HEK293 (cell line): Measurements from ENCODE around the gene TSR3.

Experiments
- CTCF ChIA-PET: fragments of 350-600 bp; formaldehyde crosslinking; extraction: SDS; loops from one replicate; lab custom pipeline; 2021; ENCODE audit warnings: antibody characterized with exemption; lab: Yijun Ruan, JAX
- POLR2A ChIA-PET: fragments of 300-600 bp; formaldehyde crosslinking; extraction: SDS; loops from one replicate; lab custom pipeline; 2020; ENCODE audit warnings: antibody characterized with exemption, inconsistent platforms; lab: Yijun Ruan, JAX
- H3K27ac ChIP-seq: fragments of 200-500 bp; sonication (Bioruptor generic); 2 replicates; pipeline ENCODE4 v1.5.1; 2014; ENCODE audit warnings: low read depth, low read length, control low read depth, inconsistent platforms; ENCODE audit errors: extremely low read depth
- H3K36me3 ChIP-seq, 2 experiments: fragments of 200-500 bp in 1 of 2; sonication (Bioruptor generic) in 1 of 2; 1 replicate in 1 of 2; 2 replicates in 1 of 2; pipeline ENCODE4 v1.5.1; 2014 to 2017; ENCODE audit warnings: inconsistent platforms in 2 of 2, low read length in 2 of 2; ENCODE audit not compliant: control insufficient read depth in 2 of 2, insufficient read depth in 1 of 2
- H3K4me1 ChIP-seq: fragments of 200-500 bp; sonication (Bioruptor generic); 2 replicates; pipeline ENCODE4 v1.5.1; 2014; ENCODE audit warnings: mild to moderate bottlenecking, low read length, inconsistent platforms; ENCODE audit not compliant: control insufficient read depth, insufficient read depth
- H3K4me3 ChIP-seq: 2 replicates; pipeline ENCODE4 v1.5.1; 2011; ENCODE audit warnings: low read depth, mild to moderate bottlenecking, control low read depth, low read length, moderate library complexity
- H3K9me3 ChIP-seq: fragments of 200-500 bp; sonication (Bioruptor generic); 2 replicates; pipeline ENCODE4 v1.5.1; 2014; ENCODE audit warnings: low read depth, low read length, inconsistent platforms; ENCODE audit not compliant: control insufficient read depth, insufficient read depth
- YY1 ChIP-seq: fragments of 450-650 bp; formaldehyde crosslinking; IDR thresholded peaks from 2 replicates; pipeline ENCODE4 v1.5.1; 2018; ENCODE audit warnings: missing biosample characterization, missing genetic modification characterization
- YY2 ChIP-seq: fragments of 450-650 bp; formaldehyde crosslinking; IDR thresholded peaks from 2 replicates; pipeline ENCODE4 v1.5.1; 2016; ENCODE audit warnings: missing biosample characterization, missing genetic modification characterization
- ZBTB21 ChIP-seq: fragments of 450-650 bp; formaldehyde crosslinking; IDR thresholded peaks from 2 replicates; pipeline ENCODE4 v1.5.1; 2017; ENCODE audit warnings: missing biosample characterization, missing genetic modification characterization
- ZNF112 ChIP-seq: fragments of 450-650 bp; formaldehyde crosslinking; IDR thresholded peaks from 2 replicates; pipeline ENCODE4 v1.5.0; 2017; ENCODE audit warnings: missing biosample characterization, missing genetic modification characterization
- ZNF133 ChIP-seq: fragments of 450-650 bp; formaldehyde crosslinking; IDR thresholded peaks from 2 replicates; pipeline ENCODE4 v1.5.1; 2016; ENCODE audit warnings: missing biosample characterization, missing genetic modification characterization
- ZNF155 ChIP-seq: fragments of 450-650 bp; formaldehyde crosslinking; IDR thresholded peaks from 2 replicates; pipeline ENCODE4 v1.5.1; 2016; ENCODE audit warnings: missing biosample characterization, missing genetic modification characterization
- ZNF184 ChIP-seq: fragments of 450-650 bp; IDR thresholded peaks from 2 replicates; pipeline ENCODE4 v1.5.1; 2018; ENCODE audit warnings: missing biosample characterization, mild to moderate bottlenecking, missing genetic modification characterization
- ZNF223 ChIP-seq: fragments of 450-650 bp; formaldehyde crosslinking; IDR thresholded peaks from 2 replicates; pipeline ENCODE4 v1.5.1; 2016; ENCODE audit warnings: missing biosample characterization, missing genetic modification characterization
- ZNF292 ChIP-seq: fragments of 450-650 bp; formaldehyde crosslinking; IDR thresholded peaks from 2 replicates; pipeline ENCODE4 v1.5.1; 2016; ENCODE audit warnings: low read depth, missing biosample characterization, missing genetic modification characterization, borderline replicate concordance
- ZNF350 ChIP-seq: fragments of 450-650 bp; formaldehyde crosslinking; IDR thresholded peaks from 2 replicates; pipeline ENCODE4 v1.5.0; 2017; ENCODE audit warnings: missing biosample characterization, mild to moderate bottlenecking, missing genetic modification characterization
- ZNF354C ChIP-seq: fragments of 450-650 bp; formaldehyde crosslinking; IDR thresholded peaks from 2 replicates; pipeline ENCODE4 v1.5.1; 2016; ENCODE audit warnings: missing biosample characterization, missing genetic modification characterization, low read depth, borderline replicate concordance
- ZNF416 ChIP-seq: fragments of 450-650 bp; formaldehyde crosslinking; IDR thresholded peaks from 2 replicates; pipeline ENCODE4 v1.5.1; 2016; ENCODE audit warnings: missing biosample characterization, missing genetic modification characterization
- ZNF660 ChIP-seq: fragments of 450-650 bp; IDR thresholded peaks from 2 replicates; pipeline ENCODE4 v1.5.1; 2018; ENCODE audit warnings: missing biosample characterization, mild to moderate bottlenecking, missing genetic modification characterization
- TF ChIP-seq, protein P1 (sequence below): fragments of 450-650 bp; formaldehyde crosslinking; IDR thresholded peaks from 2 replicates; pipeline ENCODE4 v1.5.1; 2017; ENCODE audit warnings: missing biosample characterization, missing genetic modification characterization
- TF ChIP-seq, protein P2 (sequence below): fragments of 450-650 bp; IDR thresholded peaks from 2 replicates; pipeline ENCODE4 v1.5.1; 2018; ENCODE audit warnings: missing biosample characterization, missing genetic modification characterization
- TF ChIP-seq, protein P3 (sequence below): fragments of 450-650 bp; formaldehyde crosslinking; IDR thresholded peaks from 2 replicates; pipeline ENCODE4 v1.5.1; 2016; ENCODE audit warnings: missing biosample characterization, missing genetic modification characterization
- TF ChIP-seq, protein P4 (sequence below): fragments of 450-650 bp; formaldehyde crosslinking; IDR thresholded peaks from 2 replicates; pipeline ENCODE4 v1.5.1; 2017; ENCODE audit warnings: missing biosample characterization, missing genetic modification characterization

TSR3 gene

DNA sequence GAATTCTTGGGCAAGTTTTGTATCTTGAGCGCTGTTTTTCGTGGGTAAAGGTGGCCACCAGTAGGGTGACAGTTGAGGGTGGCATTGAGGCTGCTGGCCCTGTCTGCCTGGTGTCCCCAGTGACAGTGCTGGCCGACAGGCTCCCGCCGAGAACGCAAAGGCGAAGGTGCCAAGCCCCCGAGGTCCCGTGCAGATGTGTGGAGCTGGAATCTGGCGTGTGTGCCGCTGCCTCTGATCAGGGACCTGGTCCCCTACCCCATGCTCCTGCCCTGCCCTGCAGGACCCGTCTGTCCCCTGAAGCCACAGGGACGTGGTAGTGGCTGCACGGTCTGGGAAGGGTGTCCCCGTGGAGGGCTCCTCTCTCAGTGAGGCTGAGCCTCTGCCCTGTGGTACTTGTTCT is 38.8 kb downstream of the TSR3 start:
- H3K36me3 ChIP-seq: peaks cover 9 to 70% of the 10 kb centered on the region in 2 experiments; a peak in 2 of 3 replicates

GRCh38 chr16:1312467-1312816 is 39.2 kb downstream of the TSR3 start:
- H3K36me3 ChIP-seq: peaks cover 9 to 65% of the 10 kb centered on the region in 2 experiments; a peak in 2 of 3 replicates
- CTCF ChIA-PET: interaction anchor here (2.7 kb wide), 1 partner anchor 12 kb away, joined by 12 read pairs; no protein-coding TSS in a partner anchor
- TF ChIP-seq ZNF112 (tag by site-specific recombination): no peak
- TF ChIP-seq, protein P1, sequence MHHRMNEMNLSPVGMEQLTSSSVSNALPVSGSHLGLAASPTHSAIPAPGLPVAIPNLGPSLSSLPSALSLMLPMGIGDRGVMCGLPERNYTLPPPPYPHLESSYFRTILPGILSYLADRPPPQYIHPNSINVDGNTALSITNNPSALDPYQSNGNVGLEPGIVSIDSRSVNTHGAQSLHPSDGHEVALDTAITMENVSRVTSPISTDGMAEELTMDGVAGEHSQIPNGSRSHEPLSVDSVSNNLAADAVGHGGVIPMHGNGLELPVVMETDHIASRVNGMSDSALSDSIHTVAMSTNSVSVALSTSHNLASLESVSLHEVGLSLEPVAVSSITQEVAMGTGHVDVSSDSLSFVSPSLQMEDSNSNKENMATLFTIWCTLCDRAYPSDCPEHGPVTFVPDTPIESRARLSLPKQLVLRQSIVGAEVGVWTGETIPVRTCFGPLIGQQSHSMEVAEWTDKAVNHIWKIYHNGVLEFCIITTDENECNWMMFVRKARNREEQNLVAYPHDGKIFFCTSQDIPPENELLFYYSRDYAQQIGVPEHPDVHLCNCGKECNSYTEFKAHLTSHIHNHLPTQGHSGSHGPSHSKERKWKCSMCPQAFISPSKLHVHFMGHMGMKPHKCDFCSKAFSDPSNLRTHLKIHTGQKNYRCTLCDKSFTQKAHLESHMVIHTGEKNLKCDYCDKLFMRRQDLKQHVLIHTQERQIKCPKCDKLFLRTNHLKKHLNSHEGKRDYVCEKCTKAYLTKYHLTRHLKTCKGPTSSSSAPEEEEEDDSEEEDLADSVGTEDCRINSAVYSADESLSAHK (tag by site-specific recombination): no peak
- TF ChIP-seq ZNF292 (tag by site-specific recombination): no peak
- TF ChIP-seq, protein P2, sequence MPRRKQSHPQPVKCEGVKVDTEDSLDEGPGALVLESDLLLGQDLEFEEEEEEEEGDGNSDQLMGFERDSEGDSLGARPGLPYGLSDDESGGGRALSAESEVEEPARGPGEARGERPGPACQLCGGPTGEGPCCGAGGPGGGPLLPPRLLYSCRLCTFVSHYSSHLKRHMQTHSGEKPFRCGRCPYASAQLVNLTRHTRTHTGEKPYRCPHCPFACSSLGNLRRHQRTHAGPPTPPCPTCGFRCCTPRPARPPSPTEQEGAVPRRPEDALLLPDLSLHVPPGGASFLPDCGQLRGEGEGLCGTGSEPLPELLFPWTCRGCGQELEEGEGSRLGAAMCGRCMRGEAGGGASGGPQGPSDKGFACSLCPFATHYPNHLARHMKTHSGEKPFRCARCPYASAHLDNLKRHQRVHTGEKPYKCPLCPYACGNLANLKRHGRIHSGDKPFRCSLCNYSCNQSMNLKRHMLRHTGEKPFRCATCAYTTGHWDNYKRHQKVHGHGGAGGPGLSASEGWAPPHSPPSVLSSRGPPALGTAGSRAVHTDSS (tag by site-specific recombination): no peak
- no peak for TF ChIP-seq ZNF660 (tag by site-specific recombination)
- no peak for TF ChIP-seq YY1
- no peak for TF ChIP-seq ZNF155 (tag by site-specific recombination)
- TF ChIP-seq ZNF354C (tag by site-specific recombination): no peak
- no peak for TF ChIP-seq ZNF350
- no peak for TF ChIP-seq YY2
- TF ChIP-seq, protein P3, sequence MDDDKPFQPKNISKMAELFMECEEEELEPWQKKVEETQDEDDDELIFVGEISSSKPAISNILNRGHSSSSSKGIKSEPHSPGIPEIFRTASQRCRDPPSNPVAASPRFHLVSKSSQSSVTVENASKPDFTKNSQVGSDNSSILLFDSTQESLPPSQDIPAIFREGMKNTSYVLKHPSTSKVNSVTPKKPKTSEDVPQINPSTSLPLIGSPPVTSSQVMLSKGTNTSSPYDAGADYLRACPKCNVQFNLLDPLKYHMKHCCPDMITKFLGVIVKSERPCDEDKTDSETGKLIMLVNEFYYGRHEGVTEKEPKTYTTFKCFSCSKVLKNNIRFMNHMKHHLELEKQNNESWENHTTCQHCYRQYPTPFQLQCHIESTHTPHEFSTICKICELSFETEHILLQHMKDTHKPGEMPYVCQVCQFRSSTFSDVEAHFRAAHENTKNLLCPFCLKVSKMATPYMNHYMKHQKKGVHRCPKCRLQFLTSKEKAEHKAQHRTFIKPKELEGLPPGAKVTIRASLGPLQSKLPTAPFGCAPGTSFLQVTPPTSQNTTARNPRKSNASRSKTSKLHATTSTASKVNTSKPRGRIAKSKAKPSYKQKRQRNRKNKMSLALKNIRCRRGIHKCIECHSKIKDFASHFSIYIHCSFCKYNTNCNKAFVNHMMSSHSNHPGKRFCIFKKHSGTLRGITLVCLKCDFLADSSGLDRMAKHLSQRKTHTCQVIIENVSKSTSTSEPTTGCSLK (tag by site-specific recombination): no peak
- TF ChIP-seq, all 188 proteins: peak for 0
- peak overlapping the region; percentile 41; the same call in 1 of the 2 replicates for H3K27ac ChIP-seq
- no peak overlapping the region for H3K4me3 ChIP-seq
- POLR2A ChIA-PET: interaction anchor here (2.4 kb wide), 1 partner anchor 14 kb away, joined by 7 read pairs; no protein-coding TSS in a partner anchor
- no peaks in the 10 kb centered on the region for H3K9me3 ChIP-seq
- peaks cover 8% of the 10 kb centered on the region for H3K4me1 ChIP-seq

More for the DNA sequence above, 38.8 kb downstream of the TSR3 start:
- H3K9me3 ChIP-seq: no peaks in the 10 kb centered on the region
- TF ChIP-seq ZNF223 (no peak), ZNF184 (no peak), YY1 (no peak), ZNF416 (tag by site-specific recombination) (no peak), ZBTB21 (tag by site-specific recombination) (no peak), ZNF133 (tag by site-specific recombination) (no peak)
- TF ChIP-seq, protein P4, sequence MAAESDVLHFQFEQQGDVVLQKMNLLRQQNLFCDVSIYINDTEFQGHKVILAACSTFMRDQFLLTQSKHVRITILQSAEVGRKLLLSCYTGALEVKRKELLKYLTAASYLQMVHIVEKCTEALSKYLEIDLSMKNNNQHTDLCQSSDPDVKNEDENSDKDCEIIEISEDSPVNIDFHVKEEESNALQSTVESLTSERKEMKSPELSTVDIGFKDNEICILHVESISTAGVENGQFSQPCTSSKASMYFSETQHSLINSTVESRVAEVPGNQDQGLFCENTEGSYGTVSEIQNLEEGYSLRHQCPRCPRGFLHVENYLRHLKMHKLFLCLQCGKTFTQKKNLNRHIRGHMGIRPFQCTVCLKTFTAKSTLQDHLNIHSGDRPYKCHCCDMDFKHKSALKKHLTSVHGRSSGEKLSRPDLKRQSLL (tag by site-specific recombination): no peak
- TF ChIP-seq, all 188 proteins: peak for 0
- POLR2A ChIA-PET: interaction anchor here (2.4 kb wide), 1 partner anchor 13 kb away, joined by 7 read pairs; no protein-coding TSS in a partner anchor
- Histone ChIP-seq H3K27ac (0 out of 2 replicates have a peak overlapping the region, but pooled peaks have one; percentile 41), H3K4me1 (peaks cover 8% of the 10 kb centered on the region), H3K4me3 (no peak overlapping the region)
- CTCF ChIA-PET: interaction anchor here (2.7 kb wide), 1 partner anchor 12 kb away, joined by 12 read pairs; no protein-coding TSS in a partner anchor
